IgD-negative memory B cell (primary cell): ENCODE data around the gene CAMKMT. TPM values are rescaled to one million over a fixed set of nuclear protein-coding genes. Genes with fewer than 3 reads are reported as not detected.
A peak's percentile ranks its signal among the peaks of the same experiment; 100 is the strongest.

ENCODE experiments used
- H3K27ac Mint-ChIP-seq, 3 donors: one replicate each; pipeline ENCODE4 v1.8.0; 2020 to 2022; ENCODE audit warnings: mild to moderate bottlenecking in 3 of 3, mixed read lengths in 3 of 3, moderate library complexity in 1 of 3
- H3K27me3 Mint-ChIP-seq: one replicate; pipeline ENCODE4 v1.8.0; 2021; ENCODE audit warnings: mixed read lengths
- H3K36me3 Mint-ChIP-seq: one replicate; pipeline ENCODE4 v1.8.0; 2020; ENCODE audit warnings: mild to moderate bottlenecking, mixed read lengths
- H3K4me1 Mint-ChIP-seq, 3 donors: one replicate each; pipeline ENCODE4 v1.8.0; 2020 to 2022; ENCODE audit warnings: mixed read lengths in 3 of 3, mild to moderate bottlenecking in 1 of 3
- H3K4me3 Mint-ChIP-seq, 4 donors: one replicate each; pipeline ENCODE4 v1.8.0; 2020 to 2022; ENCODE audit warnings: mild to moderate bottlenecking in 4 of 4, mixed read lengths in 4 of 4, moderate library complexity in 3 of 4
- H3K9me3 Mint-ChIP-seq, 3 donors: one replicate each; pipeline ENCODE4 v1.8.0; 2020 to 2021; ENCODE audit warnings: mixed read lengths in 3 of 3, mild to moderate bottlenecking in 1 of 3
- polyA plus RNA-seq: library from polyadenylated mRNA; unstranded; fragments of 300-500 nt; fragmentation: Illumina TruSeq; gene quantifications from one replicate; pipeline ENCODE4 v1.2.3, GENCODE V29; 2021

The CAMKMT gene
- polyA plus RNA-seq, 1 donor from 2014 or later = 12.2 TPM

DNA sequence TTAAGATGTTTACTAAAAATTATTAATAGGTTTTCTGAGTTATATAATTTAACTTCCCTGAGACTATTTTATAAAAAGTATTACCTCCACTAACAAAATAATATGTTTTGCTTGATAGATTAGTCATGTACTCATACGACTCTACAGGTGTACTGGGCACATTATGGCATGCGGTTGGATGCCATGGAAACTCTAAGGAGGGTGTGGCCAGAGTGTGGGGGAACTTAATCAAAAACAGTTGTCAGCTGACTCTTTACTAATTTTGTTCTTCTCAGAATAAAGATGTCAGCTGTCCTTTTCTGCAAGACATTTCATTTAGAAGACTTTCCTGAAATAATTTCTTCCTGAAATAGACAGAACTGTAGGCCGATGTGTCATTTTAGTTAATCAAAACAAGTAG lies 351.4 kb downstream of the CAMKMT start:
- Mint-ChIP-seq H3K4me3 (peak overlapping the region; percentile 61 to 79 (median 67)), H3K27ac (peak overlapping the region; percentile 40 to 89 (median 84)), H3K9me3 (no peaks in the 10 kb centered on the region), H3K27me3 (no peaks in the 10 kb centered on the region), H3K4me1 (peaks cover 45 to 52% (median 46%) of the 10 kb centered on the region in 3 donors), H3K36me3 (peaks cover 1% of the 10 kb centered on the region)

DNA sequence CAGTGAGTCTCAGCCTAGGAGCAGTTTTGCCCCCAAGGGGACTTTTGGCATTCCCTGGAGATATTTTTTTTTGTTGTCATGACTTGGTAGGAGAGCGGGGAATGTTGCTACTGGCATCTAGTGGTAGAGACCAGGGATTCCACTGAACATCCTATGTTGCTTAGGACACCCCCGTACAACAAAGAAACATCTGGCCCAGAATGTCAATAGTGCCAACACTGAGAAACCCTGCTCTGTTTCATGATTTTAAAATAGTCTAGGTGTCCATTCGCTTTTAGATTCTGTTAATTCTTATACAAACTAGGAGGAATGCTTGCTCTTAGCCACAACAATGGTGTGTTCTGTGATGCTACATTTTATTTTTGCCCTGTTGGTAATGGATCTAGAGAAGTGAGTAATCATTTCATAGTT lies 353.9 kb downstream of the CAMKMT start:
- H3K4me3 Mint-ChIP-seq = no peak overlapping the region
- H3K36me3 Mint-ChIP-seq = peaks cover 3% of the 10 kb centered on the region
- H3K27ac Mint-ChIP-seq = peak overlapping the region in 1 of 3 donors; percentile 8
- H3K4me1 Mint-ChIP-seq = peaks cover 27 to 33% (median 31%) of the 10 kb centered on the region in 3 donors
- H3K27me3 Mint-ChIP-seq = no peaks in the 10 kb centered on the region
- H3K9me3 Mint-ChIP-seq = peaks cover 0 to 3% (median 0%) of the 10 kb centered on the region in 3 donors

DNA sequence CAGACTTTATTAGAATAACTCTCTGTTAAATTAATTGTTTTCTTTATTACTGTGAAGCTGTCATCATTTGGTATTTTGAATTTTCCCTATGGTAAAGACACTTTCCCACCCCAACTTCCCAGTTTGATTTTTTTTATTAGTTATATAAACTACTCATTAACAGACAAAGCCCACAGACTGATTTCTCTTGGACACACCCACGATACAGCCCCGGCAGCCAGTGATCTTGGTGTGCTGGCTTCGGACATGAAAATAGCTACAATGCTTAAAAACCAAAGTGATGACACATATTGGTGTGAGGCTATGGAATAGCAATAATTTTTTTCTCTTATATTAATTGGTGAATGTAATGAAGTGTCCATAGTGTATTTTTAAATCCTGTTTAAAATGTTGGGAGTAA lies 354.4 kb downstream of the CAMKMT start:
- peaks cover 5% of the 10 kb centered on the region for H3K36me3 Mint-ChIP-seq

DNA sequence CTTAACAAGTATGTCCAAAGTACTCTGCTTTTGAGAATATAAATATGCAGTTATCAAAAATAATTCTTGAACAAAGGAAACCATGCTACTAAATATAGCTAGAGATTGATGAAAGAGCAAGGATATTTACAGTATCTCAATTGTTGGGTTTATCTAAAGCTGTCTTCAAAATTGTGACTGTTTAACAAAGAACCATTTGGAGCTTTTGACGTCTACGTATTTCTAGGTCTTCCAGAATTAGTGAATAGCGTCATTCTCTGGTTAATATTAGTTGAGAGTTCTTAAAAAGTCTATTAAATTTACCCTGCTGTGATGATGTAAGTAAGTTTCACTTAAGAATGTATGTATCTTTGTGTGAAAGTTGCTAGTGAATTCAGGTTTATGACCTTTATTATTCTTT lies 356.7 kb downstream of the CAMKMT start:
- peaks cover 5% of the 10 kb centered on the region for H3K36me3 Mint-ChIP-seq
- H3K27me3 Mint-ChIP-seq = no peaks in the 10 kb centered on the region
- no peak overlapping the region for H3K4me3 Mint-ChIP-seq
- H3K9me3 Mint-ChIP-seq = peaks cover 0 to 3% (median 0%) of the 10 kb centered on the region in 3 donors
- H3K27ac Mint-ChIP-seq = no peak overlapping the region
- peaks cover 20 to 28% (median 23%) of the 10 kb centered on the region in 3 donors for H3K4me1 Mint-ChIP-seq

More for the DNA sequence above, 354.4 kb downstream of the CAMKMT start:
- Mint-ChIP-seq H3K27ac (no peak overlapping the region), H3K27me3 (no peaks in the 10 kb centered on the region), H3K4me3 (no peak overlapping the region), H3K9me3 (peaks cover 0 to 3% (median 0%) of the 10 kb centered on the region in 3 donors), H3K4me1 (peaks cover 27 to 31% (median 30%) of the 10 kb centered on the region in 3 donors)

DNA sequence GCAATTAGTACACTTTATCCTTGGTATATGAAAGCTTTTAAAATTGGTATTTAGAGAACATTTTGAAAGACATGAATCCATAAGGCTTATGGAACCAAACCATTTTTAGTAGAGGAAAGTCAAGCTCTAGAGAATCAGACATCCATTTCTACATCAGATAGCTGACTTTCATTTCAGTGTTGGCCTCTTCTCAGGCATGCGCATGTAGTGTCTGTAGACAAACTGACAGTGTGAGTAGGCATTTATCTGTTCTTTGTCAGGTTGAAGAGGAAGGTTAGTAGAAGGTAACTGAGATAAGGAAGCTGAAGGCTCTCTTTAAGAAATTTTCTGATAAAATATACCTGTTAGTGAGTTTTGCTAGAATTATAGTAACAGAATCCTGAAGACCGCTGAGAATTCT lies 357.8 kb downstream of the CAMKMT start:
- peaks cover 4% of the 10 kb centered on the region for H3K36me3 Mint-ChIP-seq
- H3K27me3 Mint-ChIP-seq = no peaks in the 10 kb centered on the region
- peaks cover 10 to 20% (median 17%) of the 10 kb centered on the region in 3 donors for H3K4me1 Mint-ChIP-seq

DNA sequence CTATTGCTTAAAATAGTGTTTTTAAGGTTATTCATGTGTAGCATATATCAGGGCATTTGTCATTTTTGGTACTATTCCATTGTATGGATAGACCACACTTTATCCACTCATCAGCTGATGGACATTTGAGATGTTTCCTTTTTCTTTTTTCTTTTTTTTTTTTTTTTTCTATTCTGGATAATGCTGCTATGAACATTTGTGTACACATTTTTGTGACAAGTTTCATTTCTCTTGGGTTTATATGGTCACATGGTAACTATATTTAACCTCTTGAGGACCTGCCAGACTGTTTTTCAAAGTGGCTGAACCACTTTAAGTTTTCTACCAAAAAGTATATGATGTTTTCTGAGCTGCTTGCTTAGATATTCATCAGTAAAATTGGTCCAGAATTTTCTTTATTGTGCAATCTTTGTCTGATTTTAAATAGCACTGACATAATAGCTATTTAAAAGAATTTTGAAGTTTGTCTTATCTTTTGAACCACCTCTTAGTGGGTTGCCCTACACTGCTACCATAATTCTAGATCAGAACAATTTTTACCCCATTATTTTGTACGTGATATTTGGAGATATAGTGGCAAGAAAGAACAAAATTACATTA lies 360.4 kb downstream of the CAMKMT start:
- H3K4me1 Mint-ChIP-seq = peaks cover 7 to 13% (median 7%) of the 10 kb centered on the region in 3 donors
- peaks cover 4% of the 10 kb centered on the region for H3K36me3 Mint-ChIP-seq
- H3K4me3 Mint-ChIP-seq = no peak overlapping the region
- no peaks in the 10 kb centered on the region for H3K27me3 Mint-ChIP-seq
- H3K27ac Mint-ChIP-seq = no peak overlapping the region
- peaks cover 0 to 3% (median 0%) of the 10 kb centered on the region in 3 donors for H3K9me3 Mint-ChIP-seq

More for the DNA sequence above, 357.8 kb downstream of the CAMKMT start:
- Mint-ChIP-seq H3K4me3 (no peak overlapping the region), H3K27ac (no peak overlapping the region), H3K9me3 (peaks cover 0 to 3% (median 0%) of the 10 kb centered on the region in 3 donors)

DNA sequence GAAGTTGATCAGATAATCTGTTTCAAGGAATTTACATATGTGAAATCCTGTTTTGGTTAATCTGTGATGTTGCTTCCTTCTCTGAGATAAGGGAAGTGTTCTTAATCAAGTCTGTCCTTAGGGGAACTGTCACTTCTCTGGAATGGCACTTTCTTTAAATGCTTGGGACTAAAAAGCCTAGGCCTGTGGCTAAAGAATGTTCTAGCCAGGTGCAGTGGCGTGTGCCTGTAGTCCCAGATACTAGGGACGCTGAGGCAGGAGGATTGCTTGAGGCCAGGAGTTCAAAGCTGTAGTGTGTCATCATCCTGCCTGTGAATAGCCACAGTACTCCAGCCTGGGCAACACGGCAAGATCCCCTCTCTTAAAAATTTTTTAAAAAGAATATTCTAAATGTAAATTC lies 362.2 kb downstream of the CAMKMT start:
- peaks cover 7% of the 10 kb centered on the region for H3K36me3 Mint-ChIP-seq
- H3K9me3 Mint-ChIP-seq = peaks cover 0 to 3% (median 0%) of the 10 kb centered on the region in 3 donors
- no peak overlapping the region for H3K27ac Mint-ChIP-seq
- H3K4me1 Mint-ChIP-seq = peaks cover 7 to 13% (median 10%) of the 10 kb centered on the region in 3 donors
- H3K27me3 Mint-ChIP-seq = no peaks in the 10 kb centered on the region
- H3K4me3 Mint-ChIP-seq = peak overlapping the region in 1 of 4 donors; percentile 57

DNA sequence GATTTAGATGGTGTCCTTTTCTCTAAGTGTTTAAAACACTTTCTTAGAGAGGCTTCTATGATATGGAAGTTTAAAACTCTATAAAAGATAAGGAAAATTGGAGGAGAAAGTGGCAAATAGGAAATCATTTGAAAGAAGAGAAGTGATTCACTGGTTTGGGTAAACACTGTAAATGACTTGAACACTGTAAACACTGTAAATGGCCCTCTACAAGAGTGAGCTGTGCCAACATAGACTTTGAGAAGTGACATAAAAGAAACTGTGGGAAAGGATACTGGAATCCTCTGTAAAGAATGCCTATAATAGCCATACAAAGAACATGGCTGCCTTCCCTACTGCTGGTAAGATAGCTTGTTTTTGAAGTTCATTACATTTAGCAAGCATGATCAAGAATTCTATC lies 368.8 kb downstream of the CAMKMT start:
- Mint-ChIP-seq H3K36me3 (peaks cover 8% of the 10 kb centered on the region), H3K9me3 (peaks cover 0 to 5% (median 0%) of the 10 kb centered on the region in 3 donors), H3K4me3 (no peak overlapping the region), H3K27me3 (no peaks in the 10 kb centered on the region), H3K4me1 (peaks cover 0 to 4% (median 4%) of the 10 kb centered on the region in 3 donors), H3K27ac (no peak overlapping the region)

DNA sequence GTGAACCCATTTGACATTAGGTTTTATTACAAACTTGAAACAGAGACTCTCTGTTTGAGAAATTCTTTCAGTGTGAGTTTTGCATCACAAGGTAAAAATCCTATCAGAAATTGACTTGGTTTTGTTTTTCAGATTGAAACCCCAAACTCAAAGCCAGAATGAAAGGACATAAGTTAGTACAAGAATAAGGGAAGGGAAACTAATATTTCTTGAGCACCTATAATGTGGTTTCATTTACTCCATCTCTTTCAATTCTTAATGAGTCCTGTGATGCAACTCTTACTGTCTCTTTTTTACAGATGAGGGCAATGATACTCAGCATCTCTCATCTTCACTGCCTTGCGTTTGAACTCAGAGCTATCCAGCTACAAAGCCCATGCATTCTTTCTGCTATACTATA lies 369.8 kb downstream of the CAMKMT start:
- no peak overlapping the region for H3K27ac Mint-ChIP-seq
- no peak overlapping the region for H3K4me3 Mint-ChIP-seq
- peaks cover 0 to 4% (median 4%) of the 10 kb centered on the region in 3 donors for H3K4me1 Mint-ChIP-seq
- H3K27me3 Mint-ChIP-seq = no peaks in the 10 kb centered on the region
- peaks cover 2 to 5% (median 5%) of the 10 kb centered on the region in 3 donors for H3K9me3 Mint-ChIP-seq
- H3K36me3 Mint-ChIP-seq = peaks cover 8% of the 10 kb centered on the region

DNA sequence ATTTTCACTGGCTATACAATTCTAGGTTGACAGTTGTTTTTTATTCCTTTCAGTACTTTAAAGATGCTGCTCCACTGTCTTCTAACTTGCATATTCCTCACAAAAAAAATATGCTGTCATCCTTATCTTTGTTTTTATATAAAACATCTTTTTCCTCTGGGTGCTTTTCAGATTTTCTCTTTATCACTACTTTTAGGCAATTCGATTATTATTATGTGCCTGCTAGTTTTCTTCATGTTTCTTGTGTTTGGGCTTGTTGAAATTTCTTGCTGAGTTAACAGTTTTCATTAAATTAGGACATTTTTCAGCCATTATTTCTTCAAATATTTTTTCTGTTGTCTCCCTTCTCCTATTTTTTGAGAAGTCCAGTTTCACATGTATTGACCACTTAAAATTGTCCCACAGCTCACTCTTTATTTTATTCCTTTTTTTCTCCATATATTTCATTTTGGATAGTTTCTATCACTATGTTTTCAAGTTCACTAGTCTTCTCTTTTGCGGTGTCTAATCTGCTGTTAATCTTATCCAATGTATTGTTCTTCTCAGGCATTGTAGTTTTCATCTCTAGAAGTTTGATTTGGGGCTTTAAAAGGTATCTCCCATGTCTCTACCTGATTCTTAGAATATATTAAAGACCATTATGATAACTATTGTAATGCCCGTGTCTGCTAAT lies 374.7 kb downstream of the CAMKMT start:
- peak overlapping the region in 1 of 4 donors; percentile 19 for H3K4me3 Mint-ChIP-seq
- H3K36me3 Mint-ChIP-seq = peaks cover 2% of the 10 kb centered on the region
- no peak overlapping the region for H3K27ac Mint-ChIP-seq
- peaks cover 4 to 17% (median 8%) of the 10 kb centered on the region in 3 donors for H3K9me3 Mint-ChIP-seq
- peaks cover 0 to 2% (median 0%) of the 10 kb centered on the region in 3 donors for H3K4me1 Mint-ChIP-seq
- no peaks in the 10 kb centered on the region for H3K27me3 Mint-ChIP-seq

DNA sequence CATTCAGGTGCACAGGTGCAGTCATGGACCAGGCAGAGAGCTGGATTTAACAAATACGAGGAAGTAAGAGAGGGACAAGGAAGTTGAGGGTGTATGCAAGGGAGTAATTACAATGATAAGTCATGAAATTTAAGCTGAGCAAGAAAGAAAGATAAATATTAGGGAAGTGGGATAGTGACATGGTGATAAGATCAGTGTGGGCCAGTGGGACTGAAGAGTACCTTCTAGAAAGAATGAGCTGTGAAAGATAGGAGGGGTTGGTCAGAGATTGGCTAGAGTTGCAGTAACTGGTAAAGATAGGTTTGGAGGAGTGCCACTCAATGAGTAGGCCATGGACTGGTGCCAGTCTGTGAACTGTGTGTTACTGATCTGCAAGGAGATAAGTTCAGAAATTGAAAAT lies 378.9 kb downstream of the CAMKMT start:
- H3K4me3 Mint-ChIP-seq = no peak overlapping the region
- H3K27me3 Mint-ChIP-seq = no peaks in the 10 kb centered on the region
- H3K9me3 Mint-ChIP-seq = peaks cover 2 to 17% (median 8%) of the 10 kb centered on the region in 3 donors
- peaks cover 5% of the 10 kb centered on the region for H3K36me3 Mint-ChIP-seq
- H3K4me1 Mint-ChIP-seq = no peaks in the 10 kb centered on the region
- no peak overlapping the region for H3K27ac Mint-ChIP-seq

DNA sequence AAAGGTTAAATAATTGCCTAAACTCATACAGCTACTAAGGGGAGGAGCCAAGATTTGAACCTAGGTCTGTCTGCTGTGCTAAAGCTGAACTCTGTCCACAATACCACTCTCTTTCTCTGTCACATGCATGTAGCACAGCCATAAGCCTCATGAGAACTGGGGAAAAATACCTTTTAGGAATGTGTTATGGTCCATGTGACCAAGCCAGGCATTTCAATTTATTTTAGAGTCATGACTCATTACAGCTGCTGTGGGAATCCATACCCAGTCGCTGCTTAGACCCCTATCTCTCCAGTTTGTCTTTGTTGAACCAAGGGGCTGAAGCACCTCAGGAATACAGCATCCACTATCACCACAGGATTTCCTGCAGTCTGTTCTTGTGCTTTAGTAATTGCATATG lies 379.8 kb downstream of the CAMKMT start:
- H3K27me3 Mint-ChIP-seq = no peaks in the 10 kb centered on the region
- H3K36me3 Mint-ChIP-seq = peaks cover 5% of the 10 kb centered on the region
- H3K9me3 Mint-ChIP-seq = peaks cover 2 to 11% (median 6%) of the 10 kb centered on the region in 3 donors
- no peaks in the 10 kb centered on the region for H3K4me1 Mint-ChIP-seq
- H3K27ac Mint-ChIP-seq = no peak overlapping the region
- no peak overlapping the region for H3K4me3 Mint-ChIP-seq

DNA sequence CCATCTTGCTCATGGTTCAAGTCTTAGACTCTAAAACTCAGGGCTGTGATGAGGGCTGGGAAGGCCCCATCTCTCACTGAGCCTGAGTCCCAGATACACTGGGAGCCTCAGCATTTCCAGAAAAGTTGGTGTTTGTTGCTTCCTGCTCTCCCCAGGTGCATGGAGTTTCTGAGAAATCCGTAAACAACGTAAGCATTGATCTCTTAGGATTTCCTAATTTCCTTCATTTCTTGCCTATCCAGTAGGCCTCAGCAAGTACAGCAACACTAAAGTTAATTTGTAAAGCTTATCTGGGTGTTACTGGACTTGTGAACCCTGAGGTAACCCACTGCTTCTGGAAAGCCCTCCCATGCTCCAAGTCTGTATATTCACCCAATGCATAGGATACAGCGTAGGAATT lies 380.3 kb downstream of the CAMKMT start:
- no peak overlapping the region for H3K4me3 Mint-ChIP-seq
- H3K36me3 Mint-ChIP-seq = peaks cover 5% of the 10 kb centered on the region
- no peak overlapping the region for H3K27ac Mint-ChIP-seq
- H3K9me3 Mint-ChIP-seq = peaks cover 0 to 6% (median under 1%) of the 10 kb centered on the region in 3 donors
- no peaks in the 10 kb centered on the region for H3K4me1 Mint-ChIP-seq
- H3K27me3 Mint-ChIP-seq = no peaks in the 10 kb centered on the region

DNA sequence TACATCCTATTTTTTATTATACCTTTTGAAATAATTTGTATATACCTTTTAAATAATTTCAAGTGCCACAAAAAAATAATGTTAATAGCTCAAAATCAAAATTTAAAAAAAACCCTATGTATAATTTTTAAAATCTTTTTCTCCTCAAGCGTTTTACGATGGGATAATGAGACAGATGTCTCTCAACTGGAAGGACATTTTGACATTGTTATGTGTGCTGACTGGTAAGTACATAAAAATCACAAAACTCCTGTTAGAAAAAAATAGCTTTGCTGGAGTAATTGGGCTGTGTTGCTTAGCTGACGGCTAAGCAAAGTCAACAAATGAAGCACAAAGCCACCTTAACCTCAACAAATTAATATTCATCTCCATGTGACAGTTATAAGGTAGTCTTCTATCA lies 381.7 kb downstream of the CAMKMT start:
- Mint-ChIP-seq H3K9me3 (no peaks in the 10 kb centered on the region), H3K27me3 (no peaks in the 10 kb centered on the region), H3K36me3 (peaks cover 7% of the 10 kb centered on the region), H3K4me1 (no peaks in the 10 kb centered on the region), H3K4me3 (no peak overlapping the region), H3K27ac (no peak overlapping the region)

DNA sequence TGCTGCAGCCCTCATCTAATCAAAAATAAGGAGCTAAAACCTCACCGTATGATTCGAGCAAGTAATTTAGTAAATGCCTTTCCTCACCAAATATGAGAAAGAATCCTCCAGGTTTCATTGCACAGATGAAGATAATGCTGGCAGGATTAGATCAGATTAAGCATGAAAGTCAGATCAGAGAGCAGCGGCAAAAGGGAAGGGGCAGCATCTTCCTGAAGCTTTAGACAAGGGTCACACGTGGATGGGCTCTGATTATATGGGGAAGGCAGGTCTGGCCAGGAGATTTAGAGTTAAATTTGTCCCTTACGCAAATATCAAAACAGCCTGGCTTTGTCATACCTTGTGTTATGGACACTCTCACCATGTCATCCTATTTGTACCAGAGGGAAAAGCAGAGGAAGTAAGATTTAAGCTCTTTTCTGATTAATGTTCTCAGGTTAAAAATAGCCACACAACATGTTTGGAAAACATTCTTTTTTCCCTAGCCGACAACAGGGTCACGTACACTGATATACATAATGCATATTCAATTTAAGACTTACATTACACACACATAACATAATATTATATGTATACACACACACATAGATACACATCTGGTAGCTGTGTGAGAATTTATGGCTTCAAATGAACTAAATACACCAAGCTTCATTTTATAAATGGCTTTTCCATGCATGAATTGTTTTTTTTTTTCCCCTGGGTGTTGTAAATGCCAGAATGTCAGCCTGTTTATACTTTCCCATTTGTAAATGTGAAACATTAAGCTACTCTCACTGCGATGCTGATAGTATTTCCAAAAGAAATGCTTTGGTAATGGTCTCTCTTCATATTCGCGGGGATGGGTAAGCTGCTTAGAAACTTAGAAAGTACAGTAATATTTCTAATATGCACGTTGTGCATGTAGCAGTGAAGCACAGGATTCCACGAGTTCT lies 383.5 kb downstream of the CAMKMT start:
- H3K27me3 Mint-ChIP-seq = no peaks in the 10 kb centered on the region
- H3K27ac Mint-ChIP-seq = no peak overlapping the region
- no peak overlapping the region for H3K4me3 Mint-ChIP-seq
- H3K36me3 Mint-ChIP-seq = peaks cover 7% of the 10 kb centered on the region
- no peaks in the 10 kb centered on the region for H3K9me3 Mint-ChIP-seq
- H3K4me1 Mint-ChIP-seq = no peaks in the 10 kb centered on the region
